Liver (tissue), 9 donors: ENCODE data around the gene NUDT16L1. TPM values are rescaled to one million over a fixed set of nuclear protein-coding genes. Genes with fewer than 3 reads are reported as not detected.

Experiments used
- DNase-seq: peaks from one replicate; pipeline ENCODE4 v3.0.0-alpha.2; 2017; ENCODE audit warnings: low spot score
- H3K27ac ChIP-seq, 2 donors: one replicate each; pipeline ENCODE4 v1.7.0; 2013; ENCODE audit warnings: inconsistent platforms in 2 of 2, low read length in 2 of 2, control low read depth in 1 of 2, low read depth in 1 of 2, mild to moderate bottlenecking in 1 of 2
- H3K27me3 ChIP-seq, 4 donors: one replicate each; pipeline versions ENCODE4 v1.6.1 to v1.7.0; 2013; ENCODE audit warnings: low read length in 3 of 4, inconsistent platforms in 1 of 4, mild to moderate bottlenecking in 1 of 4, moderate library complexity in 1 of 4; ENCODE audit not compliant: control insufficient read depth in 4 of 4, insufficient read depth in 4 of 4
- H3K36me3 ChIP-seq, 4 donors: one replicate each; pipeline versions ENCODE4 v1.6.1 to v1.7.0; 2013; ENCODE audit warnings: low read length in 3 of 4, mild to moderate bottlenecking in 3 of 4, low read depth in 1 of 4, moderate library complexity in 1 of 4; ENCODE audit not compliant: control insufficient read depth in 4 of 4, insufficient read depth in 3 of 4
- H3K4me1 ChIP-seq, 4 donors: one replicate each; pipeline versions ENCODE4 v1.6.1 to v1.7.0; 2013; ENCODE audit warnings: low read length in 3 of 4, mild to moderate bottlenecking in 3 of 4, moderate library complexity in 1 of 4; ENCODE audit not compliant: control insufficient read depth in 4 of 4, insufficient read depth in 4 of 4
- H3K4me3 ChIP-seq, 3 donors: one replicate each; pipeline versions ENCODE4 v1.6.1 to v1.7.0; 2013; ENCODE audit warnings: low read length in 3 of 3, control low read depth in 1 of 3, low read depth in 1 of 3, mild to moderate bottlenecking in 1 of 3
- H3K9ac ChIP-seq, 2 donors: one replicate each; pipeline ENCODE4 v1.7.0; 2013; ENCODE audit warnings: low read length in 2 of 2, mild to moderate bottlenecking in 2 of 2, moderate library complexity in 2 of 2, control low read depth in 1 of 2, low read depth in 1 of 2
- H3K9me3 ChIP-seq, 4 donors: one replicate each; pipeline versions ENCODE4 v1.6.1 to v1.7.0; 2013; ENCODE audit warnings: low read length in 3 of 4; ENCODE audit not compliant: control insufficient read depth in 4 of 4
- CTCF ChIP-seq: fragments of 150-350 bp; IDR thresholded peaks from 2 replicates; pipeline ENCODE4 v1.5.1; 2017; ENCODE audit warnings: improper control_type of control experiment, low read depth, low read length; ENCODE audit not compliant: missing input control
- EGR1 ChIP-seq, 2 donors: IDR thresholded peaks; 2 replicates each; pipeline ENCODE4 v1.6.1; 2016 to 2018; ENCODE audit warnings: antibody characterized with exemption in 2 of 2, low read depth in 2 of 2
- FOXA1 ChIP-seq: IDR thresholded peaks from 2 replicates; pipeline ENCODE4 v1.6.1; 2016; ENCODE audit warnings: antibody characterized with exemption
- FOXA2 ChIP-seq: IDR thresholded peaks from 2 replicates; pipeline ENCODE4 v1.6.1; 2016; ENCODE audit warnings: antibody characterized with exemption
- HNF4A ChIP-seq, 2 donors: conservative IDR thresholded peaks; 2 replicates each; pipeline ENCODE4 v1.6.1; 2016; ENCODE audit warnings: antibody characterized with exemption in 2 of 2, mild to moderate bottlenecking in 2 of 2
- HNF4G ChIP-seq: IDR thresholded peaks from 2 replicates; pipeline ENCODE4 v1.6.1; 2016; ENCODE audit warnings: antibody characterized with exemption
- JUND ChIP-seq, 2 donors: IDR thresholded peaks; 2 replicates each; pipeline ENCODE4 v1.6.1; 2016; ENCODE audit warnings: antibody characterized with exemption in 2 of 2
- MAX ChIP-seq: IDR thresholded peaks from 2 replicates; pipeline ENCODE4 v1.6.1; 2016; ENCODE audit warnings: antibody characterized with exemption
- NR2F2 ChIP-seq: IDR thresholded peaks from 2 replicates; pipeline ENCODE4 v1.6.1; 2016; ENCODE audit warnings: antibody characterized with exemption
- RAD21 ChIP-seq, 2 donors: IDR thresholded peaks; 2 replicates each; pipeline ENCODE4 v1.6.1; 2016; ENCODE audit warnings: antibody characterized with exemption in 2 of 2, mild to moderate bottlenecking in 2 of 2
- RXRA ChIP-seq, 2 donors: IDR thresholded peaks; 2 replicates each; pipeline ENCODE4 v1.6.1; 2017 to 2018; ENCODE audit warnings: antibody characterized with exemption in 2 of 2, mild to moderate bottlenecking in 1 of 2
- SP1 ChIP-seq: IDR thresholded peaks from 2 replicates; pipeline ENCODE4 v1.6.1; 2018; ENCODE audit warnings: antibody characterized with exemption, mild to moderate bottlenecking
- TAF1 ChIP-seq: conservative IDR thresholded peaks from 2 replicates; pipeline ENCODE4 v1.6.1; 2016; ENCODE audit warnings: antibody characterized with exemption, mild to moderate bottlenecking
- YY1 ChIP-seq: IDR thresholded peaks from 2 replicates; pipeline ENCODE4 v1.6.1; 2016; ENCODE audit warnings: antibody characterized with exemption, mild to moderate bottlenecking
- WGBS: extraction: QIAGEN DNeasy Blood & Tissue Kit; methylation state at CpG from one replicate; pipeline ENCODE4 v1.1.7; 2013; 5-methylcytosine and 5-hydroxymethylcytosine counted together
- polyA plus RNA-seq, 2 donors: library from polyadenylated mRNA; stranded (reverse) in 1 of 2; unstranded in 1 of 2; fragments of 200-250 nt in 1 of 2; fragments of >200 nt in 1 of 2; fragmentation: Nextera tagmentation in 1 of 2; extraction: Ambion mirVana in 1 of 2; gene quantifications; one replicate each; pipeline versions ENCODE4 v1.2.1 to v1.2.3, GENCODE V29; 2013 to 2015
- total RNA-seq, 2 donors: library from RNA; depleted of rRNA; stranded (reverse); fragments of >200 nt; gene quantifications; one replicate each; pipeline ENCODE4 v1.2.3, GENCODE V29; 2014
- TF ChIP-seq, protein P1 (sequence below): IDR thresholded peaks from 2 replicates; pipeline ENCODE4 v1.6.1; 2016; ENCODE audit warnings: antibody characterized with exemption
- TF ChIP-seq, protein P2 (sequence below): IDR thresholded peaks from 2 replicates; pipeline ENCODE4 v1.6.1; 2016; ENCODE audit warnings: antibody characterized with exemption, mild to moderate bottlenecking
- TF ChIP-seq, protein P3 (sequence below): IDR thresholded peaks from 2 replicates; pipeline ENCODE4 v1.6.1; 2016; ENCODE audit warnings: antibody characterized with exemption
- donor health status: healthy.
- donor health status: healthy.
- donor health status: healthy.
- donor health status: healthy.
- donor health status: healthy.

NUDT16L1 gene
- total and polyA plus RNA-seq, 4 donors = 22.4 to 43.4 (median 36.3) TPM

DNA sequence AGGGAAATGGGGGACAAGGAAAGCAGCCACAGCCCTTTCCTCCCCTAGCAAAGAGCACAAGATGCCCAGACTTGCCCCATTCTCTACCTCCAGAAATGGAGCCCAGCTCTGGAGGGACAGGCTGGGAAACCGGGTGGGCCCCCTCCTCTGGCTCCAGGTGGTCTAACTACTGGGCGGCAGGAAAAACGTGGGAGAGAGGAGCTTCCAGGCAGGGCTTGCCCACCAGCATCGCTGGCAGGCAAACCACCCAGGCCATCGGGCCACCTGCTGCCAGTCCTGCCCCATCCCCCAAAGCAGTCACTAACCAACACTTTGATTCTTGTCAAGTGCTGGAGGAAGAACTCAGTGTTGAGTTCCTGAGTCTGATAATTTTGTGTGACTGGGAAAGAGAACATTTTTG, 25.1 kb downstream of the NUDT16L1 start:
- Histone ChIP-seq H3K9ac (no peak overlapping the region), H3K4me1 (no peaks in the 10 kb centered on the region), H3K27ac (no peak overlapping the region), H3K27me3 (no peaks in the 10 kb centered on the region), H3K4me3 (no peak overlapping the region), H3K9me3 (no peaks in the 10 kb centered on the region), H3K36me3 (peaks cover 3 to 31% (median 18%) of the 10 kb centered on the region in 4 donors)
- TF ChIP-seq YY1 (no peak), HNF4A (conservative IDR thresholded peaks at IDR 0.05) (no peak), RAD21 (IDR thresholded peaks at IDR 0.05) (no peak), CTCF (no peak), SP1 (no peak), JUND (IDR thresholded peaks at IDR 0.05) (no peak), HNF4G (no peak), EGR1 (IDR thresholded peaks at IDR 0.05; ENCODE audit: low read depth in 2 of 2) (no peak), RXRA (IDR thresholded peaks at IDR 0.05) (no peak), NR2F2 (no peak), MAX (no peak), FOXA1 (no peak)
- TF ChIP-seq, protein P1, sequence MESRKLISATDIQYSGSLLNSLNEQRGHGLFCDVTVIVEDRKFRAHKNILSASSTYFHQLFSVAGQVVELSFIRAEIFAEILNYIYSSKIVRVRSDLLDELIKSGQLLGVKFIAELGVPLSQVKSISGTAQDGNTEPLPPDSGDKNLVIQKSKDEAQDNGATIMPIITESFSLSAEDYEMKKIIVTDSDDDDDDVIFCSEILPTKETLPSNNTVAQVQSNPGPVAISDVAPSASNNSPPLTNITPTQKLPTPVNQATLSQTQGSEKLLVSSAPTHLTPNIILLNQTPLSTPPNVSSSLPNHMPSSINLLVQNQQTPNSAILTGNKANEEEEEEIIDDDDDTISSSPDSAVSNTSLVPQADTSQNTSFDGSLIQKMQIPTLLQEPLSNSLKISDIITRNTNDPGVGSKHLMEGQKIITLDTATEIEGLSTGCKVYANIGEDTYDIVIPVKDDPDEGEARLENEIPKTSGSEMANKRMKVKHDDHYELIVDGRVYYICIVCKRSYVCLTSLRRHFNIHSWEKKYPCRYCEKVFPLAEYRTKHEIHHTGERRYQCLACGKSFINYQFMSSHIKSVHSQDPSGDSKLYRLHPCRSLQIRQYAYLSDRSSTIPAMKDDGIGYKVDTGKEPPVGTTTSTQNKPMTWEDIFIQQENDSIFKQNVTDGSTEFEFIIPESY = no peak
- TF ChIP-seq, protein P2, sequence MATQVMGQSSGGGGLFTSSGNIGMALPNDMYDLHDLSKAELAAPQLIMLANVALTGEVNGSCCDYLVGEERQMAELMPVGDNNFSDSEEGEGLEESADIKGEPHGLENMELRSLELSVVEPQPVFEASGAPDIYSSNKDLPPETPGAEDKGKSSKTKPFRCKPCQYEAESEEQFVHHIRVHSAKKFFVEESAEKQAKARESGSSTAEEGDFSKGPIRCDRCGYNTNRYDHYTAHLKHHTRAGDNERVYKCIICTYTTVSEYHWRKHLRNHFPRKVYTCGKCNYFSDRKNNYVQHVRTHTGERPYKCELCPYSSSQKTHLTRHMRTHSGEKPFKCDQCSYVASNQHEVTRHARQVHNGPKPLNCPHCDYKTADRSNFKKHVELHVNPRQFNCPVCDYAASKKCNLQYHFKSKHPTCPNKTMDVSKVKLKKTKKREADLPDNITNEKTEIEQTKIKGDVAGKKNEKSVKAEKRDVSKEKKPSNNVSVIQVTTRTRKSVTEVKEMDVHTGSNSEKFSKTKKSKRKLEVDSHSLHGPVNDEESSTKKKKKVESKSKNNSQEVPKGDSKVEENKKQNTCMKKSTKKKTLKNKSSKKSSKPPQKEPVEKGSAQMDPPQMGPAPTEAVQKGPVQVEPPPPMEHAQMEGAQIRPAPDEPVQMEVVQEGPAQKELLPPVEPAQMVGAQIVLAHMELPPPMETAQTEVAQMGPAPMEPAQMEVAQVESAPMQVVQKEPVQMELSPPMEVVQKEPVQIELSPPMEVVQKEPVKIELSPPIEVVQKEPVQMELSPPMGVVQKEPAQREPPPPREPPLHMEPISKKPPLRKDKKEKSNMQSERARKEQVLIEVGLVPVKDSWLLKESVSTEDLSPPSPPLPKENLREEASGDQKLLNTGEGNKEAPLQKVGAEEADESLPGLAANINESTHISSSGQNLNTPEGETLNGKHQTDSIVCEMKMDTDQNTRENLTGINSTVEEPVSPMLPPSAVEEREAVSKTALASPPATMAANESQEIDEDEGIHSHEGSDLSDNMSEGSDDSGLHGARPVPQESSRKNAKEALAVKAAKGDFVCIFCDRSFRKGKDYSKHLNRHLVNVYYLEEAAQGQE = no peak
- TF ChIP-seq, protein P3, sequence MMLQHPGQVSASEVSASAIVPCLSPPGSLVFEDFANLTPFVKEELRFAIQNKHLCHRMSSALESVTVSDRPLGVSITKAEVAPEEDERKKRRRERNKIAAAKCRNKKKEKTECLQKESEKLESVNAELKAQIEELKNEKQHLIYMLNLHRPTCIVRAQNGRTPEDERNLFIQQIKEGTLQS = no peak
- DNase-seq = no peak
- 90% methylated on average over 5 of the region's 5 CpGs for WGBS

GRCh38 chr16:4723071-4723767, 29.9 kb downstream of the NUDT16L1 start:
- peaks cover 11 to 40% (median 21%) of the 10 kb centered on the region in 4 donors for H3K36me3 ChIP-seq
- DNase-seq = no peak
- H3K4me1 ChIP-seq = no peaks in the 10 kb centered on the region
- H3K4me3 ChIP-seq = no peak overlapping the region
- H3K9ac ChIP-seq = no peak overlapping the region
- 97% methylated on average over 14 of the region's 14 CpGs for WGBS
- no peaks in the 10 kb centered on the region for H3K9me3 ChIP-seq
- no peaks in the 10 kb centered on the region for H3K27me3 ChIP-seq
- H3K27ac ChIP-seq = no peak overlapping the region
- TF ChIP-seq RAD21 (IDR thresholded peaks at IDR 0.05) = no peak
- TF ChIP-seq JUND (IDR thresholded peaks at IDR 0.05) = no peak
- TF ChIP-seq, protein P3 = no peak
- TF ChIP-seq, protein P2 = no peak
- no peak for TF ChIP-seq TAF1
- TF ChIP-seq HNF4G = no peak
- TF ChIP-seq FOXA2 = no peak
- TF ChIP-seq FOXA1 = no peak
- no peak for TF ChIP-seq EGR1 (IDR thresholded peaks at IDR 0.05; ENCODE audit: low read depth in 2 of 2)
- no peak for TF ChIP-seq YY1
- TF ChIP-seq RXRA (IDR thresholded peaks at IDR 0.05) = no peak
- no peak for TF ChIP-seq HNF4A (conservative IDR thresholded peaks at IDR 0.05)
- TF ChIP-seq MAX = no peak
- no peak for TF ChIP-seq NR2F2
